Panc1 (cell line): Measurements from ENCODE around the gene MIOX.

Source experiments
- CTCF ChIP-seq: fragments of 450-650 bp; IDR thresholded peaks from 2 replicates; pipeline ENCODE4 v1.5.1; 2017; ENCODE audit warnings: mild to moderate bottlenecking
- POLR2AphosphoS5 ChIP-seq: IDR thresholded peaks from 2 replicates; pipeline ENCODE4 v1.6.1; 2012; ENCODE audit warnings: mild to moderate bottlenecking, low read depth, low read length, moderate library complexity
- REST ChIP-seq, 2 experiments: IDR thresholded peaks; 2 replicates each; pipeline ENCODE4 v1.6.1; 2011 to 2012; ENCODE audit warnings: low read depth in 2 of 2, control low read depth in 1 of 2, low read length in 1 of 2, mild to moderate bottlenecking in 1 of 2, moderate library complexity in 1 of 2; ENCODE audit not compliant: insufficient read depth in 1 of 2
- SIN3A ChIP-seq: IDR thresholded peaks from 2 replicates; pipeline ENCODE4 v1.6.1; 2012; ENCODE audit warnings: low read depth, mild to moderate bottlenecking, low read length, moderate library complexity, borderline replicate concordance; ENCODE audit not compliant: insufficient read depth
- TCF7L2 ChIP-seq: IDR thresholded peaks from 2 replicates; pipeline ENCODE4 v1.6.1; 2011; ENCODE audit warnings: mild to moderate bottlenecking, low read depth, low read length, inconsistent platforms

- no peak for TF ChIP-seq CTCF
- no peak for TF ChIP-seq POLR2AphosphoS5
- TF ChIP-seq TCF7L2, result no peak
- TF ChIP-seq REST (IDR thresholded peaks at IDR 0.05; ENCODE audit: insufficient read depth in 1 of 2, low read depth in 2 of 2, low read length in 1 of 2), result no peak
- TF ChIP-seq SIN3A, result no peak
These were observed 22.2 kb downstream of the MIOX start for GRCh38 chr22:50508897-50509296.
